SK-N-SH (cell line): Measurements from ENCODE around the gene HSD11B1. TPM values are rescaled to one million over a fixed set of nuclear protein-coding genes. Genes with fewer than 3 reads are reported as not detected.

Experiments
- CTCF ChIA-PET: fragments of 300-600, 350-600 bp; formaldehyde crosslinking; extraction: SDS; loops from one replicate; lab custom pipeline; 2021; lab: Yijun Ruan, JAX
- POLR2A ChIA-PET: fragments of 350-600 bp; sonication (Branson Sonifier 250); formaldehyde crosslinking; extraction: SDS; loops from one replicate; lab custom pipeline; 2020; ENCODE audit warnings: antibody characterized with exemption, inconsistent platforms; lab: Yijun Ruan, JAX
- DNase-seq: peaks from one replicate; pipeline ENCODE4 v3.0.0; 2012
- H2AFZ ChIP-seq: fragments of 200-600 bp; sonication (generic); 2 replicates; pipeline ENCODE4 v1.8.1; 2016; ENCODE audit warnings: antibody characterized with exemption, mild to moderate bottlenecking, low read depth
- H3F3A ChIP-seq: fragments of 200-600 bp; sonication (generic); replicated peaks from 2 replicates; pipeline ENCODE3; 2016; ENCODE audit warnings: antibody characterized with exemption, mild to moderate bottlenecking; ENCODE audit not compliant: insufficient read depth
- H3K27ac ChIP-seq, 2 experiments: fragments of 200-500 bp in 1 of 2; fragments of 200-600 bp in 1 of 2; sonication (Bioruptor generic) in 1 of 2; sonication (generic), shearing (Covaris generic) in 1 of 2; 2 replicates each; pipeline versions ENCODE4 v1.5.1 to v1.6.1; 2014 to 2016; ENCODE audit warnings: low read depth in 2 of 2, inconsistent platforms in 1 of 2, low read length in 1 of 2, mild to moderate bottlenecking in 1 of 2, mixed read lengths in 1 of 2
- H3K27me3 ChIP-seq: fragments of 200-600 bp; sonication (generic), shearing (Covaris generic); 2 replicates; pipeline ENCODE4 v1.6.1; 2016; ENCODE audit warnings: mixed run types; ENCODE audit not compliant: insufficient read depth
- H3K36me3 ChIP-seq, 2 experiments: fragments of 200-500 bp in 1 of 2; fragments of 200-600 bp in 1 of 2; sonication (Bioruptor generic) in 1 of 2; sonication (generic) in 1 of 2; replicated peaks in 1 of 2; 2 replicates each; pipeline versions ENCODE3 to v1.5.1; 2014 to 2016; ENCODE audit warnings: low read length in 1 of 2, mild to moderate bottlenecking in 1 of 2; ENCODE audit not compliant: insufficient read depth in 2 of 2, control insufficient read depth in 1 of 2
- H3K4me1 ChIP-seq, 2 experiments: fragments of 200-500 bp in 1 of 2; fragments of 200-600 bp in 1 of 2; sonication (Bioruptor generic) in 1 of 2; sonication (generic), shearing (Covaris generic) in 1 of 2; 2 replicates each; pipeline versions ENCODE4 v1.5.1 to v1.6.1; 2014 to 2016; ENCODE audit warnings: low read depth in 1 of 2, low read length in 1 of 2, mixed run types in 1 of 2; ENCODE audit not compliant: insufficient read depth in 2 of 2, control insufficient read depth in 1 of 2
- H3K4me2 ChIP-seq: fragments of 200-600 bp; sonication (generic), shearing (Covaris generic); 2 replicates; pipeline ENCODE4 v1.6.1; 2017; ENCODE audit warnings: mixed run types
- H3K4me3 ChIP-seq, 2 experiments: fragments of 200-500 bp in 1 of 2; fragments of 200-600 bp in 1 of 2; sonication (Bioruptor generic) in 1 of 2; sonication (generic), shearing (Covaris generic) in 1 of 2; 2 replicates each; pipeline versions ENCODE4 v1.5.1 to v1.8.1; 2014 to 2016; ENCODE audit warnings: low read depth in 2 of 2, inconsistent platforms in 1 of 2, low read length in 1 of 2, mild to moderate bottlenecking in 1 of 2, mixed read lengths in 1 of 2, moderate library complexity in 1 of 2
- H3K79me2 ChIP-seq: fragments of 200-600 bp; sonication (generic); 2 replicates; pipeline ENCODE4 v1.8.1; 2017; ENCODE audit warnings: mild to moderate bottlenecking; ENCODE audit not compliant: insufficient read depth
- H3K9ac ChIP-seq: fragments of 200-600 bp; sonication (generic); 2 replicates; pipeline ENCODE4 v1.6.1; 2017; ENCODE audit warnings: mixed run types
- H3K9me2 ChIP-seq: fragments of 200-600 bp; sonication (generic); 2 replicates; pipeline ENCODE4 v1.6.1; 2017; ENCODE audit warnings: mixed run types
- H3K9me3 ChIP-seq: fragments of 200-600 bp; sonication (generic); 2 replicates; pipeline ENCODE4 v1.6.1; 2017; ENCODE audit warnings: mixed run types, mild to moderate bottlenecking, moderate library complexity
- H4K20me1 ChIP-seq: fragments of 200-600 bp; sonication (generic); 2 replicates; pipeline ENCODE4 v1.6.1; 2017; ENCODE audit warnings: mild to moderate bottlenecking, mixed run types; ENCODE audit not compliant: insufficient read depth
- ELF1 ChIP-seq: IDR thresholded peaks from 2 replicates; pipeline ENCODE4 v1.4.0; 2012
- EP300 ChIP-seq, 2 experiments: IDR thresholded peaks; 2 replicates each; pipeline versions ENCODE4 v1.4.0 to v1.6.1; 2012; ENCODE audit warnings: borderline replicate concordance in 1 of 2, low read depth in 1 of 2, low read length in 1 of 2
- FOSL2 ChIP-seq: IDR thresholded peaks from 2 replicates; pipeline ENCODE4 v1.4.0; 2012; ENCODE audit warnings: low read depth, mild to moderate bottlenecking, moderate library complexity, borderline replicate concordance
- FOXJ3 ChIP-seq: sonication (generic); formaldehyde crosslinking; IDR thresholded peaks from 2 replicates; pipeline ENCODE4 v1.5.1; 2020; ENCODE audit warnings: mild to moderate bottlenecking, missing genetic modification reagents
- GABPA ChIP-seq: IDR thresholded peaks from 2 replicates; pipeline ENCODE4 v1.4.0; 2012; ENCODE audit warnings: low read depth, mild to moderate bottlenecking
- GATA2 ChIP-seq: sonication (generic); formaldehyde crosslinking; IDR thresholded peaks from 2 replicates; pipeline ENCODE4 v1.5.0; 2020; ENCODE audit warnings: mild to moderate bottlenecking, missing genetic modification reagents
- IRF3 ChIP-seq: fragments of 150-350 bp; IDR thresholded peaks from 2 replicates; pipeline ENCODE4 v1.6.1; 2016; ENCODE audit warnings: mild to moderate bottlenecking, low read depth, low read length
- JUND ChIP-seq: IDR thresholded peaks from 2 replicates; pipeline ENCODE4 v1.4.0; 2012
- MXI1 ChIP-seq: IDR thresholded peaks from 2 replicates; pipeline ENCODE4 v1.6.1; 2012; ENCODE audit warnings: mild to moderate bottlenecking, low read depth, low read length, improper control_type of control experiment
- NRF1 ChIP-seq: IDR thresholded peaks from 2 replicates; pipeline ENCODE4 v1.6.1; 2012; ENCODE audit warnings: low read depth, mild to moderate bottlenecking, low read length
- POLR2AphosphoS5 ChIP-seq: IDR thresholded peaks from 2 replicates; pipeline ENCODE4 v1.6.1; 2012; ENCODE audit warnings: low read depth, low read length
- RAD21 ChIP-seq: IDR thresholded peaks from 2 replicates; pipeline ENCODE4 v1.6.1; 2012; ENCODE audit warnings: mild to moderate bottlenecking, low read length
- RXRA ChIP-seq: IDR thresholded peaks from 2 replicates; pipeline ENCODE4 v1.4.0; 2012; ENCODE audit warnings: low read depth, mild to moderate bottlenecking, borderline replicate concordance
- SIN3A ChIP-seq: IDR thresholded peaks from 2 replicates; pipeline ENCODE4 v1.6.1; 2012; ENCODE audit warnings: low read depth, mild to moderate bottlenecking, low read length, moderate library complexity, borderline replicate concordance
- SMC3 ChIP-seq: IDR thresholded peaks from 2 replicates; pipeline ENCODE4 v1.6.1; 2012; ENCODE audit warnings: low read depth, low read length, improper control_type of control experiment
- TEAD4 ChIP-seq: IDR thresholded peaks from 2 replicates; pipeline ENCODE4 v1.4.0; 2012; ENCODE audit warnings: mild to moderate bottlenecking, borderline replicate concordance; ENCODE audit not compliant: insufficient read depth
- YY1 ChIP-seq: IDR thresholded peaks from 2 replicates; pipeline ENCODE4 v1.4.0; 2012; ENCODE audit warnings: low read depth, mild to moderate bottlenecking
- WGBS: methylation state at CpG from one replicate; pipeline ENCODE4 v1.1.6; 2017; ENCODE audit warnings: low lambda C conversion rate; 5-methylcytosine and 5-hydroxymethylcytosine counted together
- polyA plus RNA-seq, 3 experiments: library from polyadenylated mRNA; depleted of rRNA; stranded (reverse); fragments of >200 nt; gene quantifications; 2 replicates each; pipeline ENCODE4 v1.2.3, GENCODE V29; 2012
- TF ChIP-seq, protein P1 (sequence below): IDR thresholded peaks from 2 replicates; pipeline ENCODE4; 2012
- TF ChIP-seq, protein P2 (sequence below): IDR thresholded peaks from 2 replicates; pipeline ENCODE4 v1.6.1; 2012; ENCODE audit warnings: mild to moderate bottlenecking, low read depth, low read length, moderate library complexity
- TF ChIP-seq, protein P3 (sequence below): IDR thresholded peaks from 2 replicates; pipeline ENCODE4 v1.4.0; 2012; ENCODE audit warnings: low read depth, borderline replicate concordance

HSD11B1 gene
- polyA plus RNA-seq, 1 of the 3 experiments (the other 2 are of a cell fraction) = 0.23 TPM

DNA sequence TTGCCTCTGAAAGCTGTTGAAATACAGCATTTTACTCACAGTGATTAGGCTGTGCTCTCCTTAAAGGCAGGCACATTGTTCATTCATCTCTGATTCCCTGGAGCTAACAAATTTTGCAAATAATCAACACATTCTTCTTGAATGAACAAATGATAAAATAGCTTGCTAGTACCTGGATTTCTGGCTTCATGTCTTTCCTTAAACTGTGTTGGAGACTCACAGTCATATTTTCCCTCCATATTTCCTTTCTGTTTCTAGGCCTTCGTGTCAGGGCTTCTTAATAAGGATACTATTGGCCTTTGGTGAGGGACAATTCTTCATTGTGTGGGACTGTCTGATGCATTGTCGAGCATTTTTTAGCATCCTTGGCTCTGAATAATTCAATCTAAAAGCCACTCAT lies 9.7 kb downstream of the HSD11B1 start (continued):
- TF ChIP-seq IRF3 (no peak), YY1 (no peak), TEAD4 (no peak), GABPA (no peak)

DNA sequence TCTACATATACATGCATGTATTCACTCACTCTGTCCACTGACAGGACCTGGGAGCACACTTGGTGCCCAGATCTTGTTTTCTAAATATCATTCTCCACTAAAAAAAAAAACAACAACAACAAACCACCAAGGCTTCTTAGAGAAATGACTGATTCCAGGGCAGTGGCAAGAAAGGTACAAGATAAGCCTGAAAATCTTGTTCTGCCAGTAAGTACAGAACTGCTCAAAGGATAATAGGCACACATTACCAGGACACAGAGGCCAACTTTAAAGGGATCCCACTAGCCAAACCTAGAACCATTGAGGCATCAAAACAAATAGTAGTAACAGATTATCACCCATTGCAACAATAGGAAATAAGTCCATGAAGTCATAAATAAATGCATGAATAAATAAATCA lies 10.7 kb downstream of the HSD11B1 start:
- Histone ChIP-seq H3K4me3 (no peak overlapping the region), H3K9ac (no peak overlapping the region), H3K4me2 (no peak overlapping the region), H3K27me3 (no peaks in the 10 kb centered on the region), H2AFZ (no peak overlapping the region), H3K36me3 (no peaks in the 10 kb centered on the region), H3F3A (peaks cover 18% of the 10 kb centered on the region), H3K4me1 (peaks cover 0 to 12% of the 10 kb centered on the region in 2 experiments; a peak in 2 of 4 replicates), H3K9me2 (no peaks in the 10 kb centered on the region), H3K9me3 (no peaks in the 10 kb centered on the region), H4K20me1 (no peaks in the 10 kb centered on the region), H3K79me2 (no peaks in the 10 kb centered on the region), H3K27ac (no peak overlapping the region)
- CTCF ChIA-PET = no interaction called here
- no peak for DNase-seq
- POLR2A ChIA-PET = no interaction called here
- TF ChIP-seq, protein P1, sequence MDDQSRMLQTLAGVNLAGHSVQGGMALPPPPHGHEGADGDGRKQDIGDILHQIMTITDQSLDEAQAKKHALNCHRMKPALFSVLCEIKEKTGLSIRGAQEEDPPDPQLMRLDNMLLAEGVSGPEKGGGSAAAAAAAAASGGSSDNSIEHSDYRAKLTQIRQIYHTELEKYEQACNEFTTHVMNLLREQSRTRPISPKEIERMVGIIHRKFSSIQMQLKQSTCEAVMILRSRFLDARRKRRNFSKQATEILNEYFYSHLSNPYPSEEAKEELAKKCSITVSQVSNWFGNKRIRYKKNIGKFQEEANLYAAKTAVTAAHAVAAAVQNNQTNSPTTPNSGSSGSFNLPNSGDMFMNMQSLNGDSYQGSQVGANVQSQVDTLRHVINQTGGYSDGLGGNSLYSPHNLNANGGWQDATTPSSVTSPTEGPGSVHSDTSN = no peak
- TF ChIP-seq EP300 (IDR thresholded peaks at IDR 0.05; ENCODE audit: borderline replicate concordance in 1 of 2, low read depth in 1 of 2, low read length in 1 of 2) = no peak
- TF ChIP-seq GATA2 (CRISPR knock-in tag) = no peak

DNA sequence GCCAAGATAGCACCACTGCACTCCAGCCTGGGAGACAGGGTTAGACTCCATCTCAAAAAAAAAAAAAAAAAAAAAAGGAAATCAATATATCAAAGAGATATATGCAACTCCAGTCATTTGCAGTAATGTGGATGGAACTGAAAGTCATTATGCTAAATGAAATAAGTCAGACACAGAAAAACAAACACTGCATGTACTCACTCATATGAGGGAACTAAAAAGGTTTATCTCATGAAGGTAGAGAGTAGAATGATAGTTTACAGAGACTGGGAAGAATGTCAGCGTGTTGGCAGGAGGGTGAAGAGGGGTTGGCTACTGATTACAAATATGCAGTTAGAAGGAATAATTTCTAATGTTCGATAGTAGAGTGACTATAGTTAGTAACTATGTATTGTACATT lies 13.2 kb downstream of the HSD11B1 start:
- Histone ChIP-seq H3F3A (peaks cover 37% of the 10 kb centered on the region), H2AFZ (no peak overlapping the region), H3K27ac (no peak overlapping the region), H3K27me3 (no peaks in the 10 kb centered on the region), H3K9me3 (no peaks in the 10 kb centered on the region), H3K36me3 (no peaks in the 10 kb centered on the region), H3K4me1 (peaks cover 0 to 23% of the 10 kb centered on the region in 2 experiments; a peak in 2 of 4 replicates), H3K4me3 (no peak overlapping the region), H3K9me2 (no peaks in the 10 kb centered on the region), H3K4me2 (no peak overlapping the region), H4K20me1 (no peaks in the 10 kb centered on the region), H3K79me2 (no peaks in the 10 kb centered on the region), H3K9ac (no peak overlapping the region)
- no peak for DNase-seq
- ChIA-PET POLR2A (no interaction called here), CTCF (no interaction called here)
- WGBS = 63% methylated on average over 2 of the region's 2 CpGs
- no peak for TF ChIP-seq NRF1
- TF ChIP-seq RAD21 = no peak
- TF ChIP-seq RXRA = no peak
- TF ChIP-seq, protein P2, sequence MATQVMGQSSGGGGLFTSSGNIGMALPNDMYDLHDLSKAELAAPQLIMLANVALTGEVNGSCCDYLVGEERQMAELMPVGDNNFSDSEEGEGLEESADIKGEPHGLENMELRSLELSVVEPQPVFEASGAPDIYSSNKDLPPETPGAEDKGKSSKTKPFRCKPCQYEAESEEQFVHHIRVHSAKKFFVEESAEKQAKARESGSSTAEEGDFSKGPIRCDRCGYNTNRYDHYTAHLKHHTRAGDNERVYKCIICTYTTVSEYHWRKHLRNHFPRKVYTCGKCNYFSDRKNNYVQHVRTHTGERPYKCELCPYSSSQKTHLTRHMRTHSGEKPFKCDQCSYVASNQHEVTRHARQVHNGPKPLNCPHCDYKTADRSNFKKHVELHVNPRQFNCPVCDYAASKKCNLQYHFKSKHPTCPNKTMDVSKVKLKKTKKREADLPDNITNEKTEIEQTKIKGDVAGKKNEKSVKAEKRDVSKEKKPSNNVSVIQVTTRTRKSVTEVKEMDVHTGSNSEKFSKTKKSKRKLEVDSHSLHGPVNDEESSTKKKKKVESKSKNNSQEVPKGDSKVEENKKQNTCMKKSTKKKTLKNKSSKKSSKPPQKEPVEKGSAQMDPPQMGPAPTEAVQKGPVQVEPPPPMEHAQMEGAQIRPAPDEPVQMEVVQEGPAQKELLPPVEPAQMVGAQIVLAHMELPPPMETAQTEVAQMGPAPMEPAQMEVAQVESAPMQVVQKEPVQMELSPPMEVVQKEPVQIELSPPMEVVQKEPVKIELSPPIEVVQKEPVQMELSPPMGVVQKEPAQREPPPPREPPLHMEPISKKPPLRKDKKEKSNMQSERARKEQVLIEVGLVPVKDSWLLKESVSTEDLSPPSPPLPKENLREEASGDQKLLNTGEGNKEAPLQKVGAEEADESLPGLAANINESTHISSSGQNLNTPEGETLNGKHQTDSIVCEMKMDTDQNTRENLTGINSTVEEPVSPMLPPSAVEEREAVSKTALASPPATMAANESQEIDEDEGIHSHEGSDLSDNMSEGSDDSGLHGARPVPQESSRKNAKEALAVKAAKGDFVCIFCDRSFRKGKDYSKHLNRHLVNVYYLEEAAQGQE = no peak
- no peak for TF ChIP-seq FOXJ3 (CRISPR knock-in tag)
- TF ChIP-seq ELF1 = no peak
- no peak for TF ChIP-seq GATA2 (CRISPR knock-in tag)
- no peak for TF ChIP-seq FOSL2
- no peak for TF ChIP-seq MXI1
- TF ChIP-seq SIN3A = no peak
- no peak for TF ChIP-seq SMC3
- TF ChIP-seq JUND = no peak
- TF ChIP-seq POLR2AphosphoS5 = no peak
- TF ChIP-seq, protein P3, sequence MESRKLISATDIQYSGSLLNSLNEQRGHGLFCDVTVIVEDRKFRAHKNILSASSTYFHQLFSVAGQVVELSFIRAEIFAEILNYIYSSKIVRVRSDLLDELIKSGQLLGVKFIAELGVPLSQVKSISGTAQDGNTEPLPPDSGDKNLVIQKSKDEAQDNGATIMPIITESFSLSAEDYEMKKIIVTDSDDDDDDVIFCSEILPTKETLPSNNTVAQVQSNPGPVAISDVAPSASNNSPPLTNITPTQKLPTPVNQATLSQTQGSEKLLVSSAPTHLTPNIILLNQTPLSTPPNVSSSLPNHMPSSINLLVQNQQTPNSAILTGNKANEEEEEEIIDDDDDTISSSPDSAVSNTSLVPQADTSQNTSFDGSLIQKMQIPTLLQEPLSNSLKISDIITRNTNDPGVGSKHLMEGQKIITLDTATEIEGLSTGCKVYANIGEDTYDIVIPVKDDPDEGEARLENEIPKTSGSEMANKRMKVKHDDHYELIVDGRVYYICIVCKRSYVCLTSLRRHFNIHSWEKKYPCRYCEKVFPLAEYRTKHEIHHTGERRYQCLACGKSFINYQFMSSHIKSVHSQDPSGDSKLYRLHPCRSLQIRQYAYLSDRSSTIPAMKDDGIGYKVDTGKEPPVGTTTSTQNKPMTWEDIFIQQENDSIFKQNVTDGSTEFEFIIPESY = no peak
